Gastrocnemius medialis (tissue), 4 donors: ENCODE results near the gene APOA1. TPM values are rescaled to one million over a fixed set of nuclear protein-coding genes. Genes with fewer than 3 reads are reported as not detected.

Source experiments
- ATAC-seq, 2 donors: fragments of 150-250 bp; one replicate each; pipeline ENCODE4 v1.9.1; 2016
- DNase-seq, 2 donors: peaks; one replicate each; pipeline ENCODE4 v3.0.0-alpha.2; 2019
- H3K27ac ChIP-seq, 4 donors: fragments of 200-600 bp; sonication (generic); 1 replicate in 1 of 4; 2 replicates in 3 of 4; pipeline ENCODE4 v1.5.1; 2016 to 2018; ENCODE audit warnings: mild to moderate bottlenecking in 2 of 4, moderate library complexity in 1 of 4
- H3K27me3 ChIP-seq, 3 donors: fragments of 200-600 bp; sonication (generic) in 2 of 3; 1 replicate in 1 of 3; 2 replicates in 2 of 3; pipeline versions ENCODE4 v1.5.1 to v1.6.0; 2016 to 2019; ENCODE audit warnings: mild to moderate bottlenecking in 1 of 3, moderate library complexity in 1 of 3
- H3K36me3 ChIP-seq, 2 donors: fragments of 200-600 bp; sonication (generic) in 1 of 2; one replicate each; pipeline ENCODE4 v1.5.1; 2017 to 2018
- H3K4me1 ChIP-seq, 2 donors: fragments of 200-600 bp; sonication (generic) in 1 of 2; one replicate each; pipeline ENCODE4 v1.5.1; 2016 to 2017; ENCODE audit warnings: mild to moderate bottlenecking in 2 of 2
- H3K4me3 ChIP-seq, 4 donors: fragments of 200-600 bp; sonication (generic) in 3 of 4; 1 replicate in 1 of 4; 2 replicates in 3 of 4; pipeline ENCODE4 v1.5.1; 2016 to 2019; ENCODE audit warnings: mild to moderate bottlenecking in 2 of 4
- H3K9me3 ChIP-seq, 3 donors: fragments of 200-600 bp; sonication (generic) in 2 of 3; 1 replicate in 1 of 3; 2 replicates in 2 of 3; pipeline ENCODE4 v1.5.1; 2016 to 2019
- POLR2A ChIP-seq, 2 donors: fragments of 450-650 bp; IDR thresholded peaks; one replicate each; pipeline ENCODE4 v1.6.1; 2017; ENCODE audit warnings: antibody characterized with exemption in 2 of 2, mild to moderate bottlenecking in 2 of 2, moderate library complexity in 2 of 2
- in situ Hi-C, 4 donors: fragments of 200-750 bp; cut with MboI; loops; one replicate each; pipeline versions ENCODE4 v1.15.0 to v1.8.0; 2017; ENCODE audit warnings: low sequenced_read_pairs in 4 of 4
- intact Hi-C: fragments of 100-400 bp; cut with DNase I; formaldehyde crosslinking; loops from one replicate; pipeline ENCODE4 v1.15.1; 2023; ENCODE audit warnings: low total_unique reads
- total RNA-seq, 4 donors: library from RNA; depleted of rRNA; stranded (reverse); fragments of >200 nt; gene quantifications; one replicate each; pipeline versions ENCODE4 v1.1.0 to v1.2.3, GENCODE V29; 2016
- TF ChIP-seq, protein P1 (sequence below), 5 experiments: fragments of 450-650 bp in 3 of 5; fragments of 200-600 bp in 2 of 5; sonication (generic) in 2 of 5; IDR thresholded peaks in 4 of 5; conservative IDR thresholded peaks in 1 of 5; 1 replicate in 4 of 5; 2 replicates in 1 of 5; pipeline ENCODE4 v1.5.1; 2016 to 2019; ENCODE audit warnings: antibody characterized with exemption in 5 of 5, mild to moderate bottlenecking in 3 of 5, moderate library complexity in 3 of 5

Gene APOA1
- total RNA-seq, 4 donors from 2014 or later: 0.56 to 35.8 (median 18.2) TPM; not detected in 1

DNA sequence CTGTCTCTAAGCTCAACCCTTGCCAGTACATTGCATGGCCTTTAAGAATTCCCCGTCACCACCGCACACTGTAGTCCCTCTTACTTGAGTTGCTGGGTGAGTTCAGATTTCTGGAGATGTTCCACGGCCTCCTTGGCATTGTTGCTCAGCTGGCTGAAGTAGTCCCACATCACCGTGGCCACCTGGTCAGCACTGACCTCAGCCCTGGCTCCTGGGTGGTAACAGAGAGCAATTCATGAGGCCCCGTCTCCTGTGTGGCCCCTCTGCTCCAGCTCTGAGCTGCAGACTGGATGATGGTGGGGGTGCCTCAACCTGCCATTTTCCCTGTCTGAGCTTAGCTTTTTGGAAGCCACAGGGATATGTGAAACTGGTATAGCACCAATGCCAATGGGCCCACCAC, 14.8 kb downstream of the APOA1 start:
- TF ChIP-seq, protein P1, sequence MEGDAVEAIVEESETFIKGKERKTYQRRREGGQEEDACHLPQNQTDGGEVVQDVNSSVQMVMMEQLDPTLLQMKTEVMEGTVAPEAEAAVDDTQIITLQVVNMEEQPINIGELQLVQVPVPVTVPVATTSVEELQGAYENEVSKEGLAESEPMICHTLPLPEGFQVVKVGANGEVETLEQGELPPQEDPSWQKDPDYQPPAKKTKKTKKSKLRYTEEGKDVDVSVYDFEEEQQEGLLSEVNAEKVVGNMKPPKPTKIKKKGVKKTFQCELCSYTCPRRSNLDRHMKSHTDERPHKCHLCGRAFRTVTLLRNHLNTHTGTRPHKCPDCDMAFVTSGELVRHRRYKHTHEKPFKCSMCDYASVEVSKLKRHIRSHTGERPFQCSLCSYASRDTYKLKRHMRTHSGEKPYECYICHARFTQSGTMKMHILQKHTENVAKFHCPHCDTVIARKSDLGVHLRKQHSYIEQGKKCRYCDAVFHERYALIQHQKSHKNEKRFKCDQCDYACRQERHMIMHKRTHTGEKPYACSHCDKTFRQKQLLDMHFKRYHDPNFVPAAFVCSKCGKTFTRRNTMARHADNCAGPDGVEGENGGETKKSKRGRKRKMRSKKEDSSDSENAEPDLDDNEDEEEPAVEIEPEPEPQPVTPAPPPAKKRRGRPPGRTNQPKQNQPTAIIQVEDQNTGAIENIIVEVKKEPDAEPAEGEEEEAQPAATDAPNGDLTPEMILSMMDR (IDR thresholded peaks at IDR 0.05 in 4 of 5, conservative IDR thresholded peaks at IDR 0.05 in 1 of 5): no peak
- TF ChIP-seq POLR2A (IDR thresholded peaks at IDR 0.05): no peak
- H3K27me3 ChIP-seq: no peaks in the 10 kb centered on the region
- no peaks in the 10 kb centered on the region for H3K9me3 ChIP-seq
- H3K4me1 ChIP-seq: no peaks in the 10 kb centered on the region
- in situ Hi-C loops (no loop called here), intact Hi-C loops (no loop called here)
- peak in 1 of 2 donors; percentile 55 for DNase-seq
- no peak overlapping the region for H3K4me3 ChIP-seq
- H3K36me3 ChIP-seq: no peaks in the 10 kb centered on the region
- ATAC-seq: peak; percentile 60 to 85
- H3K27ac ChIP-seq: peak overlapping the region in 1 of 4 donors; percentile 60

DNA sequence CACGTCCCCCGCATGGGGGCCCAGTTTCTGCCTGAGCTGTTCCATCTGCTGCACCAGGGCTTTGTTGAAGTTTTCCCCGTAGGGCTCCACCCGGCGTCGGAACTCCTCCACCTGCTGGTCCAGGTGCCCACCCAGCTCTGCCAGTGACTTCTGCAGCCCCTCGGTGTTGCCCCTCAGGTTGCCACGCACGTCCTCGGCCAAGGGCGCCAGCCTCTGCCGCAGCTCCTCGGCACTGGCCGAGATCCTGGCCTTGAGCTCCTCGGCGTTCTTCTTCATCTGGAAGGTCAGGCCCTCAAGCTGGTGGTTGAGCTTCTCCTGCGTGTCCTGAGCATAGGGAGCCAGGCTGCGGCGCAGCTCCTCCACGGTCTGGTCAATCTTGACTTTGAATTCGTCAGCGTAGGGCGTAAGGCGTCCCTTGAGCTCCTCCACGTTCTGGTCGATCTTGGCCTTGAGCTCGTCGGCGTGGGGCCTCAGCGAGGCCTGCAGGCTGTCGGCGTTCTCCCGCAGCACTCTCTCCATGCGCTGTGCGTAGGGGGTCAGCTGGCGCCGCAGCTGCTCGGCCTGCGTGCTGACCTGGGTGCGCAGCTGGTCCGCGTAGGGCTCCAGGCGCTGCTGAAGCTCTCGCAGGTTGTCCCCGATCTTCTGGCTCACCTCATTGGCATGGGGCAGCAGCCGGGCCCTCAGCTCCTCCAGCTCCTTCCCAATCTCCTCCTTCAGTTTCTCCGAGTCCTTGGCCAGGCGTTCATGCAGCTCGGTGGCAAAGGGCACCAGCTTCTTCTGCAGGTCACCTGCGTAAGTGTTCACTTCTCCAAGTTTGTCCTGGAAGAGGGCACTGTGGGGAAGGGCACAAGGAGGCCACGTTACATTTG, 16.1 kb downstream of the APOA1 start:
- intact Hi-C loops: no loop called here
- no peak for ATAC-seq

DNA sequence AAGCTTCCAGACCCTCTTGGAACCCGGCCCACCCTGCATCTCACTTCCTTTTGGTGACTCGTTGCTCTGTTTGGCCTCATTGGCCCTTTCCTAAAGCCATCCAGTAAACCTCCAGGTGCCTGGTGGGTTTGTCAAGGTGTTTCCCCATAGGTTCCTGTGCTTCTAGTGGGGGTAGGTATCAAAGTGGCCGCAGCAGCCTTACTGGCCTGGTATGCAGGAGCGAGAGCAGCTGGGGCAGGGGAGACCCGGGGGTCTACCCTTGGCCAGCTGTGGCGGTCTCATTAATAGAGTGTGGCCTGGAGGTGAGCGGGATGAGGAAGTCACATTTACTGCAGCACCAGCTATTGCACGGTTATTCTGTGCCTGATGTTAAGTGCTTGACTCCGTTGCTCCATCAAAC, 18.4 kb downstream of the APOA1 start:
- Histone ChIP-seq H3K27me3 (no peaks in the 10 kb centered on the region), H3K4me3 (no peak overlapping the region), H3K27ac (no peak overlapping the region), H3K4me1 (peaks cover 0 to 12% of the 10 kb centered on the region in 2 donors), H3K36me3 (no peaks in the 10 kb centered on the region), H3K9me3 (no peaks in the 10 kb centered on the region)
- TF ChIP-seq POLR2A (IDR thresholded peaks at IDR 0.05): no peak
- TF ChIP-seq, protein P1 (IDR thresholded peaks at IDR 0.05 in 4 of 5, conservative IDR thresholded peaks at IDR 0.05 in 1 of 5): no peak
- no peak for ATAC-seq
- intact Hi-C loops: no loop called here
- in situ Hi-C loops: no loop called here
- DNase-seq: no peak

More for the DNA sequence above, 16.1 kb downstream of the APOA1 start:
- Histone ChIP-seq H3K36me3 (no peaks in the 10 kb centered on the region), H3K9me3 (no peaks in the 10 kb centered on the region), H3K4me3 (no peak overlapping the region), H3K4me1 (no peaks in the 10 kb centered on the region), H3K27me3 (no peaks in the 10 kb centered on the region), H3K27ac (no peak overlapping the region)
- in situ Hi-C loops: no loop called here
- no peak for TF ChIP-seq POLR2A (IDR thresholded peaks at IDR 0.05)
- TF ChIP-seq, protein P1 (IDR thresholded peaks at IDR 0.05 in 4 of 5, conservative IDR thresholded peaks at IDR 0.05 in 1 of 5): no peak
- no peak for DNase-seq

DNA sequence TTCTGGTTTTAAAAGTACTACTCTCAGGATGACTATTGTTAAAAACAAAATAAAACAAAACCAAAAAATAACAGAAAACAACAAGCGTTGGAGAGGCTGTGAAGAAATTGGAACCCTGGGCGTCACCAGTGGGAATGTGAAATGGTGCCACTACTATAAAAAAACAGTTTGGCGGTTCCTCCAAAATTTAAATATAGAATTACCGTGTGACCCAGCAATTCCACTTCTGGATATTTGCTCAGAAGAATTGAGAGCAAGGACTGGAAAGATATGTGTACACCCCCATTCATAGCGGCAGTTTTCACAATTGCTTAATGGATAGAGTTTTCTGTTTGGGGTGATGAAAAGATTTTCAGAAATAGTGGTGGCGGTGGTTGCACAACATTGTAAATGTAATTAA, 22.9 kb downstream of the APOA1 start:
- in situ Hi-C loops: no loop called here
- no peaks in the 10 kb centered on the region for H3K27me3 ChIP-seq
- ATAC-seq: peak; percentile 49 to 63
- H3K4me3 ChIP-seq: no peak overlapping the region
- H3K4me1 ChIP-seq: peaks cover 0 to 16% of the 10 kb centered on the region in 2 donors
- DNase-seq: no peak
- TF ChIP-seq, protein P1 (IDR thresholded peaks at IDR 0.05 in 4 of 5, conservative IDR thresholded peaks at IDR 0.05 in 1 of 5): no peak
- TF ChIP-seq POLR2A (IDR thresholded peaks at IDR 0.05): no peak
- peak overlapping the region; percentile 59 to 75 (median 69) for H3K27ac ChIP-seq
- H3K36me3 ChIP-seq: no peaks in the 10 kb centered on the region
- H3K9me3 ChIP-seq: no peaks in the 10 kb centered on the region
- intact Hi-C loops: no loop called here
